Ovary (tissue), 3 donors: Measurements from ENCODE around the gene TIMM22.

Source experiments
- EP300 ChIP-seq: sonication (generic); formaldehyde crosslinking; IDR thresholded peaks from one replicate; pipeline ENCODE4 v1.6.1; 2017; ENCODE audit warnings: antibody characterized with exemption
- TF ChIP-seq, protein P1 (sequence below), 3 donors: fragments of 450-650 bp in 2 of 3; fragments of 200-600 bp in 1 of 3; IDR thresholded peaks; one replicate each; pipeline versions ENCODE4 v1.5.1 to v1.8.0; 2016 to 2022; ENCODE audit warnings: antibody characterized with exemption in 3 of 3, mild to moderate bottlenecking in 1 of 3
- donor health status: DM: no; HTN: no; CAD: no.

DNA sequence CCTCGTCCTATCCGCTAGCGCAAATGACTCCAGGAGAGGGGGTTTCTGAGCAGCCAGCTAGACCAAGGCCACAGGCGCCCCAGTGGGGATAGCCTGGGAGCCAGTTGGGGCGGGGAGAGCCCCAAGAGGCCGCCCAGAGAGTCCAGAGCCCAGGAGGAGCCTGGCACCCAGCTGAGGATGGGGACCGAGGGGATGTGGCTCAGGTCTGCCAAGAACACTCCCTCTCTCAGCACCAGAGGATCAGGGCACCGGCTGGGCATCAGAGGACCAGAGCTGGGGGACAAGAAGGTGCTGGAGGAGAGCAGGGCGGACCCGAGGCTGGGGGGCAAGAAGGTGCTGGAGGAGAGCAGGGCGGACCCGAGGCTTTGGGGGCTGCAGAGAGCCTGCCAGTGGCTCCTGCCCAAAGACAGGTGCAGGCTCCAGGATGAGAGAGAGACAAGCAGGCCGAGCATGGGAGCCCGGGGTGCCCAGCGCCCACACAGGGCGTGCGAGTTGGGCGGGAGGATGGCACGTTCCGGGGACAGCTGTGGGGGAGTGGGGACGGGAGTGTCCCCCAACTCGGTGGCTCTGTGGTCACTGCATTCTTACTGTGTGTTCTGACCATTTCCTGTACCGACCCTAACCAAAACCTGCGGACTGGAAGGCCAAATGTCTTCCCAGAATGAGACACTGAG is 39.4 kb downstream of the TIMM22 start:
- TF ChIP-seq, protein P1, sequence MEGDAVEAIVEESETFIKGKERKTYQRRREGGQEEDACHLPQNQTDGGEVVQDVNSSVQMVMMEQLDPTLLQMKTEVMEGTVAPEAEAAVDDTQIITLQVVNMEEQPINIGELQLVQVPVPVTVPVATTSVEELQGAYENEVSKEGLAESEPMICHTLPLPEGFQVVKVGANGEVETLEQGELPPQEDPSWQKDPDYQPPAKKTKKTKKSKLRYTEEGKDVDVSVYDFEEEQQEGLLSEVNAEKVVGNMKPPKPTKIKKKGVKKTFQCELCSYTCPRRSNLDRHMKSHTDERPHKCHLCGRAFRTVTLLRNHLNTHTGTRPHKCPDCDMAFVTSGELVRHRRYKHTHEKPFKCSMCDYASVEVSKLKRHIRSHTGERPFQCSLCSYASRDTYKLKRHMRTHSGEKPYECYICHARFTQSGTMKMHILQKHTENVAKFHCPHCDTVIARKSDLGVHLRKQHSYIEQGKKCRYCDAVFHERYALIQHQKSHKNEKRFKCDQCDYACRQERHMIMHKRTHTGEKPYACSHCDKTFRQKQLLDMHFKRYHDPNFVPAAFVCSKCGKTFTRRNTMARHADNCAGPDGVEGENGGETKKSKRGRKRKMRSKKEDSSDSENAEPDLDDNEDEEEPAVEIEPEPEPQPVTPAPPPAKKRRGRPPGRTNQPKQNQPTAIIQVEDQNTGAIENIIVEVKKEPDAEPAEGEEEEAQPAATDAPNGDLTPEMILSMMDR (IDR thresholded peaks at IDR 0.05) = no peak
- no peak for TF ChIP-seq EP300
